Measurements from ENCODE around the gene OLIG2. TPM values are rescaled to one million over a fixed set of nuclear protein-coding genes. Genes with fewer than 3 reads are reported as not detected.

The OLIG2 gene
- total RNA-seq, 1 experiment from 2014 or later, result not detected

GRCh38 chr21:32991361-32991760 is 34.4 kb upstream of the OLIG2 start:
- RAD21 ChIA-PET (ENCODE audit: low non-redundant PET in 1 of 2, low total read pairs in 2 of 2, uncharacterized antibody in 2 of 2, unreplicated experiment in 2 of 2), result no interaction called here
- POLR2A ChIA-PET, result no interaction called here
- no peaks in the 10 kb centered on the region for H3K9me3 ChIP-seq (ENCODE audit: control insufficient read depth in 1 of 2, insufficient read depth in 1 of 2, low read depth in 1 of 2, low read length in 2 of 2)
- H3K9ac ChIP-seq (ENCODE audit: low read length), result no peak overlapping the region
- intact Hi-C loops (cut with micrococcal nuclease), result no loop called here
- H3K27ac ChIP-seq (ENCODE audit: low read depth, low read length), result no peak overlapping the region
- H3K4me1 ChIP-seq (ENCODE audit: control insufficient read depth in 1 of 2, insufficient read depth in 2 of 2, low read length in 2 of 2), result no peaks in the 10 kb centered on the region
- H3K36me3 ChIP-seq (ENCODE audit: control insufficient read depth in 1 of 2, insufficient read depth in 2 of 2, low read length in 2 of 2), result no peaks in the 10 kb centered on the region
- H4K20me1 ChIP-seq (ENCODE audit: insufficient read depth), result no peaks in the 10 kb centered on the region
- DNase-seq (ENCODE audit: low read depth, low spot score), result no peak
- no TSS peak for BruUV-seq (replicated peaks)
- CTCF ChIA-PET, result interaction anchor here (1.2 kb wide), 1 partner anchor 206 kb away, joined by 3 read pairs; no protein-coding TSS in a partner anchor
- ATAC-seq, result no peak
- TF ChIP-seq CTCF (IDR thresholded peaks at IDR 0.05 in 2 of 3, conservative IDR thresholded peaks at IDR 0.05 in 1 of 3; ENCODE audit: borderline replicate concordance in 1 of 3, insufficient read depth in 1 of 3, low read depth in 2 of 3, low read length in 2 of 3), result no peak
- TF ChIP-seq REST (IDR thresholded peaks at IDR 0.05; ENCODE audit: low read depth), result no peak
- no peak overlapping the region for H3K4me2 ChIP-seq (ENCODE audit: low read length)
- peaks cover 50% of the 10 kb centered on the region for H3K27me3 ChIP-seq (ENCODE audit: insufficient read depth, low read length)
- no peaks in the 10 kb centered on the region for H3K9me2 ChIP-seq (ENCODE audit: insufficient read depth)
- no peak overlapping the region for H3K4me3 ChIP-seq (replicated peaks in 1 of 2; ENCODE audit: low read depth in 1 of 2, low read length in 2 of 2)
- H3K79me2 ChIP-seq (ENCODE audit: insufficient read depth, low read length), result no peaks in the 10 kb centered on the region
- no peak overlapping the region for H2AFZ ChIP-seq (ENCODE audit: low read depth, low read length, poor library complexity, severe bottlenecking)
